Mucosa of rectum (tissue), 2 donors: Measurements from ENCODE around the gene MICOS13.

Experiments used
- H3K27ac ChIP-seq, 2 donors: one replicate each; pipeline ENCODE4 v1.7.0; 2013; ENCODE audit warnings: inconsistent platforms in 2 of 2, low read depth in 2 of 2, low read length in 2 of 2
- H3K27me3 ChIP-seq, 2 donors: one replicate each; pipeline ENCODE4 v1.7.0; 2013; ENCODE audit warnings: low read length in 2 of 2; ENCODE audit not compliant: control insufficient read depth in 2 of 2, insufficient read depth in 2 of 2
- H3K36me3 ChIP-seq, 2 donors: one replicate each; pipeline ENCODE4 v1.7.0; 2013; ENCODE audit warnings: low read length in 2 of 2; ENCODE audit not compliant: control insufficient read depth in 2 of 2, insufficient read depth in 2 of 2
- H3K4me1 ChIP-seq, 2 donors: one replicate each; pipeline ENCODE4 v1.7.0; 2013; ENCODE audit warnings: low read length in 2 of 2, mild to moderate bottlenecking in 1 of 2; ENCODE audit not compliant: control insufficient read depth in 2 of 2, insufficient read depth in 2 of 2
- H3K4me3 ChIP-seq, 2 donors: one replicate each; pipeline ENCODE4 v1.7.0; 2013; ENCODE audit warnings: low read length in 2 of 2
- H3K9ac ChIP-seq, 2 donors: one replicate each; pipeline ENCODE4 v1.7.0; 2013; ENCODE audit warnings: low read length in 2 of 2, low read depth in 1 of 2, mild to moderate bottlenecking in 1 of 2
- H3K9me3 ChIP-seq, 2 donors: one replicate each; pipeline ENCODE4 v1.7.0; 2013; ENCODE audit warnings: low read length in 2 of 2; ENCODE audit not compliant: control insufficient read depth in 2 of 2
- donor health status: healthy.
- donor health status: Normal muscosa, but diverticular disease.

Gene MICOS13

GRCh38 chr19:5698635-5699422, 18.5 kb upstream of the MICOS13 start:
- Histone ChIP-seq H3K4me1 (no peaks in the 10 kb centered on the region), H3K4me3 (no peak overlapping the region), H3K36me3 (peaks cover 38 to 51% of the 10 kb centered on the region in 2 donors), H3K9me3 (no peaks in the 10 kb centered on the region), H3K27ac (no peak overlapping the region), H3K27me3 (no peaks in the 10 kb centered on the region), H3K9ac (no peak overlapping the region)

GRCh38 chr19:5697890-5698634, 17.7 kb upstream of the MICOS13 start:
- no peaks in the 10 kb centered on the region for H3K4me1 ChIP-seq
- H3K9me3 ChIP-seq: no peaks in the 10 kb centered on the region
- no peaks in the 10 kb centered on the region for H3K27me3 ChIP-seq
- no peak overlapping the region for H3K4me3 ChIP-seq
- H3K9ac ChIP-seq: no peak overlapping the region
- H3K36me3 ChIP-seq: peaks cover 38 to 52% of the 10 kb centered on the region in 2 donors
- no peak overlapping the region for H3K27ac ChIP-seq

- H3K27ac ChIP-seq: no peak overlapping the region
- no peak overlapping the region for H3K9ac ChIP-seq
- no peaks in the 10 kb centered on the region for H3K9me3 ChIP-seq
- H3K4me3 ChIP-seq: no peak overlapping the region
- peaks cover 3 to 5% of the 10 kb centered on the region in 2 donors for H3K4me1 ChIP-seq
- no peaks in the 10 kb centered on the region for H3K27me3 ChIP-seq
- peaks cover 46 to 60% of the 10 kb centered on the region in 2 donors for H3K36me3 ChIP-seq
These were observed 16.9 kb upstream of the MICOS13 start for GRCh38 chr19:5697022-5697889.

GRCh38 chr19:5696196-5697021, 16.1 kb upstream of the MICOS13 start:
- H3K4me1 ChIP-seq: peaks cover 9 to 12% of the 10 kb centered on the region in 2 donors
- no peaks in the 10 kb centered on the region for H3K27me3 ChIP-seq
- H3K4me3 ChIP-seq: no peak overlapping the region
- no peak overlapping the region for H3K27ac ChIP-seq
- H3K9ac ChIP-seq: no peak overlapping the region
- no peaks in the 10 kb centered on the region for H3K9me3 ChIP-seq
- peaks cover 52 to 64% of the 10 kb centered on the region in 2 donors for H3K36me3 ChIP-seq

GRCh38 chr19:5695649-5696195, 15.4 kb upstream of the MICOS13 start:
- Histone ChIP-seq H3K4me1 (peaks cover 15 to 19% of the 10 kb centered on the region in 2 donors), H3K36me3 (peaks cover 52 to 64% of the 10 kb centered on the region in 2 donors)

GRCh38 chr19:5694956-5695648, 14.8 kb upstream of the MICOS13 start:
- H3K4me3 ChIP-seq: no peak overlapping the region
- peaks cover 52 to 64% of the 10 kb centered on the region in 2 donors for H3K36me3 ChIP-seq
- no peaks in the 10 kb centered on the region for H3K9me3 ChIP-seq
- H3K27me3 ChIP-seq: no peaks in the 10 kb centered on the region
- peaks cover 16 to 21% of the 10 kb centered on the region in 2 donors for H3K4me1 ChIP-seq
- H3K27ac ChIP-seq: no peak overlapping the region
- H3K9ac ChIP-seq: no peak overlapping the region

More at GRCh38 chr19:5695649-5696195, 15.4 kb upstream of the MICOS13 start:
- Histone ChIP-seq H3K27me3 (no peaks in the 10 kb centered on the region), H3K9ac (no peak overlapping the region), H3K9me3 (no peaks in the 10 kb centered on the region), H3K4me3 (no peak overlapping the region), H3K27ac (no peak overlapping the region)

GRCh38 chr19:5694167-5694955, 14.0 kb upstream of the MICOS13 start:
- no peak overlapping the region for H3K4me3 ChIP-seq
- H3K4me1 ChIP-seq: peaks cover 16 to 24% of the 10 kb centered on the region in 2 donors
- H3K36me3 ChIP-seq: peaks cover 52 to 64% of the 10 kb centered on the region in 2 donors
- H3K27me3 ChIP-seq: no peaks in the 10 kb centered on the region
- no peak overlapping the region for H3K9ac ChIP-seq
- H3K9me3 ChIP-seq: no peaks in the 10 kb centered on the region
- no peak overlapping the region for H3K27ac ChIP-seq

- H3K9ac ChIP-seq: no peak overlapping the region
- peaks cover 46 to 57% of the 10 kb centered on the region in 2 donors for H3K36me3 ChIP-seq
These were observed 13.2 kb upstream of the MICOS13 start for GRCh38 chr19:5693195-5694166.

More at GRCh38 chr19:5693195-5694166, 13.2 kb upstream of the MICOS13 start:
- Histone ChIP-seq H3K27ac (no peak overlapping the region), H3K4me3 (no peak overlapping the region), H3K9me3 (no peaks in the 10 kb centered on the region), H3K4me1 (peaks cover 16 to 24% of the 10 kb centered on the region in 2 donors), H3K27me3 (no peaks in the 10 kb centered on the region)
